ENCODE results near the gene IGSF22.

Gene IGSF22

GRCh38 chr11:18726040-18726439 lies at the start of gene IGSF22:
IGSF22 (minus strand) TSS chr11:18726188; CDS start chr11:18724236, 1,952 bp downstream.
- H3K4me3 ChIP-seq (ENCODE audit: low read length) = no peak within 1 kb of the TSS
- TF ChIP-seq CTCF (IDR thresholded peaks at IDR 0.05; ENCODE audit: insufficient read depth, low read depth, low read length, missing control alignments) = no peak
- no peak for DNase-seq (ENCODE audit: low read depth)

GRCh38 chr11:18774801-18775200 lies 48.8 kb upstream of the IGSF22 start:
- no peak for TF ChIP-seq CTCF (IDR thresholded peaks at IDR 0.05; ENCODE audit: insufficient read depth, low read depth, low read length, missing control alignments)
- DNase-seq (ENCODE audit: low read depth) = no peak
- no peak overlapping the region for H3K4me3 ChIP-seq (ENCODE audit: low read length)

GRCh38 chr11:18773681-18774080 lies 47.7 kb upstream of the IGSF22 start:
- no peak for DNase-seq (ENCODE audit: low read depth)
- TF ChIP-seq CTCF (IDR thresholded peaks at IDR 0.05; ENCODE audit: insufficient read depth, low read depth, low read length, missing control alignments) = no peak
- H3K4me3 ChIP-seq (ENCODE audit: low read length) = no peak overlapping the region

DNA sequence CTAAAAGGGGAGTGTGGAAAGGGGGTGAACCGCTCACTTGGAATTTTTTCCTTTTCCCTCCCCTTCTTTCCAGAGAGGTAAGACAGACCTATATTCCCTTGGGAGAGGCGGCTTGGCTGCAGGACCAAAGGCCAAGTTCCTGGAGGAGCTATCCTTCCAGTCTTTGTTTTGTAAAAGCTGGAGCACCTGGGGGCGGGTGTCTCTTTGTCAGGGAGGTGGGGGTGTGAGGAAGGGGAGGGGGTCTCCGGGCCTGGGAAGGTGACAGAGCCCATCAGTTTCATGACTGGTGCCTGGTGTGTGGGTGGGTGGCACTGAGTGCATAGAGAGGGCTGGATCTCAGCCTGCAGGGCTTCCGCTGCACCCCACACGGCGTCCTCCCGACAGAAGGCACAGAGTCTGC lies 47.1 kb upstream of the IGSF22 start:
- no peak for TF ChIP-seq CTCF (IDR thresholded peaks at IDR 0.05; ENCODE audit: insufficient read depth, low read depth, low read length, missing control alignments)
- no peak overlapping the region for H3K4me3 ChIP-seq (ENCODE audit: low read length)
- DNase-seq (ENCODE audit: low read depth) = no peak

GRCh38 chr11:18772211-18772610 lies 46.2 kb upstream of the IGSF22 start:
- DNase-seq (ENCODE audit: low read depth) = no peak
- TF ChIP-seq CTCF (IDR thresholded peaks at IDR 0.05; ENCODE audit: insufficient read depth, low read depth, low read length, missing control alignments) = no peak
- no peak overlapping the region for H3K4me3 ChIP-seq (ENCODE audit: low read length)

GRCh38 chr11:18771266-18772035 lies 45.5 kb upstream of the IGSF22 start:
- no peak for TF ChIP-seq CTCF (IDR thresholded peaks at IDR 0.05; ENCODE audit: insufficient read depth, low read depth, low read length, missing control alignments)
- no peak for DNase-seq (ENCODE audit: low read depth)
- H3K4me3 ChIP-seq (ENCODE audit: low read length) = no peak overlapping the region

Data from epithelial cell of esophagus (primary cell).